Mucosa of rectum (tissue), 2 donors: Measurements from ENCODE around the gene HMG20B.
A peak's percentile ranks its signal among the peaks of the same experiment; 100 is the strongest.
"Not testable (repeated sequence)": the region's sequence is repeated elsewhere in the genome, so short reads cannot be mapped to it uniquely, and the experiment has no call there.

Experiments
- H3K27ac ChIP-seq, 2 donors: one replicate each; pipeline ENCODE4 v1.7.0; 2013; ENCODE audit warnings: inconsistent platforms in 2 of 2, low read depth in 2 of 2, low read length in 2 of 2
- H3K27me3 ChIP-seq, 2 donors: one replicate each; pipeline ENCODE4 v1.7.0; 2013; ENCODE audit warnings: low read length in 2 of 2; ENCODE audit not compliant: control insufficient read depth in 2 of 2, insufficient read depth in 2 of 2
- H3K36me3 ChIP-seq, 2 donors: one replicate each; pipeline ENCODE4 v1.7.0; 2013; ENCODE audit warnings: low read length in 2 of 2; ENCODE audit not compliant: control insufficient read depth in 2 of 2, insufficient read depth in 2 of 2
- H3K4me1 ChIP-seq, 2 donors: one replicate each; pipeline ENCODE4 v1.7.0; 2013; ENCODE audit warnings: low read length in 2 of 2, mild to moderate bottlenecking in 1 of 2; ENCODE audit not compliant: control insufficient read depth in 2 of 2, insufficient read depth in 2 of 2
- H3K4me3 ChIP-seq, 2 donors: one replicate each; pipeline ENCODE4 v1.7.0; 2013; ENCODE audit warnings: low read length in 2 of 2
- H3K9ac ChIP-seq, 2 donors: one replicate each; pipeline ENCODE4 v1.7.0; 2013; ENCODE audit warnings: low read length in 2 of 2, low read depth in 1 of 2, mild to moderate bottlenecking in 1 of 2
- H3K9me3 ChIP-seq, 2 donors: one replicate each; pipeline ENCODE4 v1.7.0; 2013; ENCODE audit warnings: low read length in 2 of 2; ENCODE audit not compliant: control insufficient read depth in 2 of 2
- donor health status: healthy.
- donor health status: Normal muscosa, but diverticular disease.

Gene HMG20B

GRCh38 chr19:3556423-3556977, 16.2 kb upstream of the HMG20B start:
- H3K27me3 ChIP-seq: no peaks in the 10 kb centered on the region
- H3K4me1 ChIP-seq: peaks cover 12 to 13% of the 10 kb centered on the region in 2 donors
- no peaks in the 10 kb centered on the region for H3K36me3 ChIP-seq
- peak overlapping the region; percentile 81 to 82 for H3K4me3 ChIP-seq
- H3K9ac ChIP-seq: peak overlapping the region; percentile 55 to 83
- peak overlapping the region in 1 of 2 donors; percentile 39 for H3K27ac ChIP-seq
- H3K9me3 ChIP-seq: no peaks in the 10 kb centered on the region

GRCh38 chr19:3556978-3557460, 15.7 kb upstream of the HMG20B start:
- H3K9me3 ChIP-seq: no peaks in the 10 kb centered on the region
- H3K4me1 ChIP-seq: peaks cover 12 to 13% of the 10 kb centered on the region in 2 donors
- no peaks in the 10 kb centered on the region for H3K27me3 ChIP-seq
- H3K27ac ChIP-seq: peak overlapping the region; percentile 29 to 39
- no peaks in the 10 kb centered on the region for H3K36me3 ChIP-seq
- peak overlapping the region; percentile 55 to 83 for H3K9ac ChIP-seq
- H3K4me3 ChIP-seq: peak overlapping the region; percentile 81 to 82

GRCh38 chr19:3557461-3558248, 15.1 kb upstream of the HMG20B start, which contains the start of gene MFSD12:
Gene MFSD12, minus strand, starts transcription at chr19:3557586. Its CDS starts 183 bp downstream, at chr19:3557403.
- H3K4me1 ChIP-seq: peaks cover 12 to 13% of the 10 kb centered on the region in 2 donors
- no peaks in the 10 kb centered on the region for H3K27me3 ChIP-seq
- H3K27ac ChIP-seq: peak within 1 kb of the TSS; percentile 71 to 80
- H3K9ac ChIP-seq: peak within 1 kb of the TSS; percentile 55 to 83
- H3K36me3 ChIP-seq: no peaks in the 10 kb centered on the region
- H3K9me3 ChIP-seq: no peaks in the 10 kb centered on the region
- peak within 1 kb of the TSS; percentile 81 to 82 for H3K4me3 ChIP-seq

GRCh38 chr19:3563709-3564524, 8.8 kb upstream of the HMG20B start:
- H3K4me1 ChIP-seq: no peaks in the 10 kb centered on the region
- no peak overlapping the region for H3K4me3 ChIP-seq
- H3K36me3 ChIP-seq: no peaks in the 10 kb centered on the region
- no peaks in the 10 kb centered on the region for H3K27me3 ChIP-seq
- no peak overlapping the region for H3K27ac ChIP-seq
- no peak overlapping the region for H3K9ac ChIP-seq
- no peaks in the 10 kb centered on the region for H3K9me3 ChIP-seq

GRCh38 chr19:3565139-3565538, 7.6 kb upstream of the HMG20B start:
- Histone ChIP-seq H3K9ac (no peak overlapping the region), H3K36me3 (no peaks in the 10 kb centered on the region), H3K27ac (no peak overlapping the region), H3K27me3 (no peaks in the 10 kb centered on the region), H3K4me1 (no peaks in the 10 kb centered on the region), H3K4me3 (no peak overlapping the region), H3K9me3 (no peaks in the 10 kb centered on the region)

GRCh38 chr19:3570042-3570441, 2.7 kb upstream of the HMG20B start:
- H3K4me3 ChIP-seq, H3K27me3 ChIP-seq, H3K9me3 ChIP-seq, H3K36me3 ChIP-seq, H3K27ac ChIP-seq, H3K9ac ChIP-seq: not testable (repeated sequence)
- H3K4me1 ChIP-seq: peaks cover 12% of the 10 kb centered on the region in 2 donors

- H3K27ac ChIP-seq: no peak overlapping the region
- H3K36me3 ChIP-seq: peaks cover 0 to 5% of the 10 kb centered on the region in 2 donors
- no peak overlapping the region for H3K4me3 ChIP-seq
- H3K9me3 ChIP-seq: no peaks in the 10 kb centered on the region
- H3K4me1 ChIP-seq: peaks cover 12% of the 10 kb centered on the region in 2 donors
- no peaks in the 10 kb centered on the region for H3K27me3 ChIP-seq
- no peak overlapping the region for H3K9ac ChIP-seq
Measured at GRCh38 chr19:3570606-3571011, 2.1 kb upstream of the HMG20B start.

GRCh38 chr19:3572132-3572854, 451 bp upstream of the HMG20B start:
- no peaks in the 10 kb centered on the region for H3K9me3 ChIP-seq
- H3K27me3 ChIP-seq: no peaks in the 10 kb centered on the region
- H3K4me3 ChIP-seq: peak overlapping the region; percentile 67 to 80
- H3K4me1 ChIP-seq: peaks cover 22 to 23% of the 10 kb centered on the region in 2 donors
- peak overlapping the region; percentile 61 to 68 for H3K9ac ChIP-seq
- peaks cover 0 to 5% of the 10 kb centered on the region in 2 donors for H3K36me3 ChIP-seq
- H3K27ac ChIP-seq: peak overlapping the region; percentile 2 to 67

GRCh38 chr19:3573162-3573857, 566 bp downstream of the HMG20B start:
- H3K36me3 ChIP-seq: peaks cover 0 to 5% of the 10 kb centered on the region in 2 donors
- peak overlapping the region; percentile 77 to 78 for H3K27ac ChIP-seq
- H3K9me3 ChIP-seq: no peaks in the 10 kb centered on the region
- peak overlapping the region; percentile 76 to 80 for H3K4me3 ChIP-seq
- no peaks in the 10 kb centered on the region for H3K27me3 ChIP-seq
- H3K4me1 ChIP-seq: peaks cover 22 to 23% of the 10 kb centered on the region in 2 donors
- peak overlapping the region; percentile 68 to 87 for H3K9ac ChIP-seq
